Measurements from ENCODE around the gene MAP7D3.
"Not testable (repeated sequence)": the region's sequence is repeated elsewhere in the genome, so short reads cannot be mapped to it uniquely, and the experiment has no call there.

Gene MAP7D3, protein sequence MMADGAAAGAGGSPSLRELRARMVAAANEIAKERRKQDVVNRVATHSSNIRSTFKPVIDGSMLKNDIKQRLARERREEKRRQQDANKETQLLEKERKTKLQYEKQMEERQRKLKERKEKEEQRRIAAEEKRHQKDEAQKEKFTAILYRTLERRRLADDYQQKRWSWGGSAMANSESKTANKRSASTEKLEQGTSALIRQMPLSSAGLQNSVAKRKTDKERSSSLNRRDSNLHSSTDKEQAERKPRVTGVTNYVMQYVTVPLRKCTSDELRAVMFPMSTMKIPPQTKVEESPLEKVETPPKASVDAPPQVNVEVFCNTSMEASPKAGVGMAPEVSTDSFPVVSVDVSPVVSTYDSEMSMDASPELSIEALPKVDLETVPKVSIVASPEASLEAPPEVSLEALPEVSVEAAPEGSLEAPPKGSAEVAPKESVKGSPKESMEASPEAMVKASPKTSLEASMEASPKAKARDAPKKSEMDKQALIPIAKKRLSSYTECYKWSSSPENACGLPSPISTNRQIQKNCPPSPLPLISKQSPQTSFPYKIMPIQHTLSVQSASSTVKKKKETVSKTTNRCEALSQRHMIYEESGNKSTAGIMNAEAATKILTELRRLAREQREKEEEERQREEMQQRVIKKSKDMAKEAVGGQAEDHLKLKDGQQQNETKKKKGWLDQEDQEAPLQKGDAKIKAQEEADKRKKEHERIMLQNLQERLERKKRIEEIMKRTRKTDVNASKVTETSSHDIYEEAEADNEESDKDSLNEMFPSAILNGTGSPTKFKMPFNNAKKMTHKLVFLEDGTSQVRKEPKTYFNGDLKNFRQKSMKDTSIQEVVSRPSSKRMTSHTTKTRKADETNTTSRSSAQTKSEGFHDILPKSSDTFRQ

DNA sequence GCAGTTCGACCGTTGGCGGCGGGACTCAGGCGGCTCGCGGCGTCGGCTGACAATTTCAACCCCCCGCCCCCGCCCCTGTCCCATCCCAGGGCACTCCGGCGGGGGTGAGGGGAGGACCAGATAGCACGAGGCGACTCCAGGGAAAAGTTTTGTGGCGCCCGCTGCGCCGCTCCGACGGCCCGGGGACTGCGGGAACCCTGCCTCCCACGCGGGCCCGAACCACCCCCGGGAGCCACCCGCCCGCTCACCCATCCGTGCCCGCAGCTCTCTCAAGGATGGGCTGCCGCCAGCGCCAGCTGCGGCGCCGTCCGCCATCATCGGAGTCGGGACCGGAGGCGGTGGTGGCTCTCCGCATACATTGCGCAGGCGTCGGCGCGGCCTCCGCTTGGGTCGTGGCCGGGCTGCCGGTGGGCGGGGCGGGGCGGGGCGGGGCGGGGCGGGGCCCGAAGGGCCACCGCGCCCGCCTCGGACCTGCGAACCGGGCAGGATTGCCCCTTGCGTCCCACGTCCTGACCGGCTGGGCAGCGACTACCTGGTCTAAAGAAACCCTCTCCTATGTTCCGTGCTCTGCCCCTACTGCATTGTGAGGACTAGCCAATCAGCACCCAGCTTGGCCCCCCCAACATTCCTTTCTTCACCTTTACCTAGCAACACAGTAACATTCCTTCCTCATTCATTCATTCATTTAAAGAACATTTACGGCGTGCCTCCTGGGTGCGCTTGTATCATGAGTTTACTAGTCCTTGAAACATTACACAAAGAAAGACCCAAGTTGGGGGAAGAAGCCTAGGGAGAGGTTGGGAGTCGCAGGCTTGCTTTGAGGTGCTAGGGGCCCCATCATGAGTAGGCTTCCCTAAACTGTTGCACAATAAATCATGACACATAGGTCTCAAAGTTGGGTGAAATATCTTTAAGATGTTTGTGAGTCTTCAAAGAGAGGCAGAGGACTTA is at the start of gene MAP7D3:
Gene MAP7D3, minus strand, starts transcription at position 360 of the 951 bp plus-strand sequence. Its CDS starts 42 bp downstream, at position 318.
- DNase-seq (ENCODE audit: low spot score): peak; percentile 73

DNA sequence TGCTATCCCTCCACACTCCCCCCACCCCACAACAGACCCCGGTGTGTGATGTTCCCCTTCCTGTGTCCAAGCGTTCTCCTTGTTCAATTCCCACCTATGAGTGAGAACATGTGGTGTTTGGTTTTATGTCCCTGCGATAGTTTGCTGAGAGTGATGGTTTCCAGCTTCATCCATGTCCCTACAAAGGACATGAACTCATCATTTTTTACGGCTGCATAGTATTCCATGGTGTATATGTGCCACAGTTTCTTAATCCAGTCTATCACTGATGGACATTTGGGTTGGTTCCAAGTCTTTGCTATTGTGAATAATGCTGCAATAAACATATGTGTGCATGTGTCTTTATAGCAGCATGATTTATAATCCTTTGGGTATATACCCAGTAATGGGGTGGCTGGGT is 49.5 kb upstream of the MAP7D3 start, which contains the start of gene ADGRG4:
Gene ADGRG4, plus strand, starts transcription at position 243 of the 400 bp plus-strand sequence. CDS start 7,815 bp downstream, outside the sequence.
- DNase-seq (ENCODE audit: low spot score): not testable (repeated sequence)

DNA sequence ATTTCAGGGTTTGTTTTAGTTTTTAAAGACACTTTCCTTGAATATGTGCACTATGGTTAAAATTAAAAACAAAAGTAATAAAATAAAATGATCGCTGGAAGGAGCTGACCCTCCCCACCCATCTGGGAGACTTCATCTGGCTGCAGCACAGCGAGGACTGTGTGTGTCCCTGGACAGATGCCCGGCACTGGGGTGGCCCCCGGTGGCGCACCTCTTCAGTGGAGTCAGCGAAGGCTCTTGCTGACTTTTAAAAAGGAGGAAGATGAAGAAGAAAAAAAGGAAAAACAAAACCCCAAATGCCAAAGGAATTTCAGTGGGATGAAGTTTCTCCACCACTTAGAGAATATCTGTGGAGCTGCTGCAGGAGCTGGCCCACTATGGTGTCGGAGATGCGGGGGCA is 44.2 kb upstream of the MAP7D3 start:
- DNase-seq (ENCODE audit: low spot score): no peak

DNA sequence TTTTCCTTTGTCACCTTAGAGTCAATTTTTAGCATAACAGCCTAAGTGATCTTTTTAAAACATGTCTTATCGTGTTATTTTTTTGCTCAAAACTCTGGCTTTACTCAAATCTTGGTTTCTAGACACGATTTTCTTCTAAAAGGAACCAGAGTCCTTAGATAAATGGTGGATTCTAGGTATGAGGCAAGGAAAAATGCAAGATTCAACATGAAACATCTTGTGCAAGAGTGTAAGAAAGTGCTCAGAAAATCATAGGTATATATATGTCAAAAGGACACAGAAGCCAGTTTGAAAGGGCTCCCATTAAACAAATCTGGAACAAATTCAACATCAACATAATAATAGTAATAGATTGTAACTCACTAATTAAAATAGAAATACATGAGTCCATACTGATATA is 41.5 kb upstream of the MAP7D3 start:
- DNase-seq (ENCODE audit: low spot score): no peak

DNA sequence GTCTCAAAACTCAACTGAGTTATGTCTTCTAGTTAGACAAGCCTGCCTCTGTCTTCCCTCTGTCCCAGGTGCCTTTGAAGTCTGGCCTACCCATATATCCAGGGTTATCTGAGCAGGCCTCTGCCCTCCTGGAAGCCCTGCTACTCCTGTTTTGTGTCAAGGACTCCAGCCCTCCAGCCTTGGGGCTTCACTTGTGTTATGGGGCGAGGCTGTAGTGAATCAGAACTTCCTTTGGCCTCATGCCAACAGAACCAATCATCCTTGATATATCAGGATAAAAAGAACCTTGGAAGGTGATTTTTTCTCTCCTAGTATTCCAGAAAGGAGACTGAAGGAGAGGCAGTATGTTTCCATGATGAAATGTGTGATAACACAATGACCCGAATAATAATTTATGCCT is 40.6 kb upstream of the MAP7D3 start:
- DNase-seq (ENCODE audit: low spot score): no peak

DNA sequence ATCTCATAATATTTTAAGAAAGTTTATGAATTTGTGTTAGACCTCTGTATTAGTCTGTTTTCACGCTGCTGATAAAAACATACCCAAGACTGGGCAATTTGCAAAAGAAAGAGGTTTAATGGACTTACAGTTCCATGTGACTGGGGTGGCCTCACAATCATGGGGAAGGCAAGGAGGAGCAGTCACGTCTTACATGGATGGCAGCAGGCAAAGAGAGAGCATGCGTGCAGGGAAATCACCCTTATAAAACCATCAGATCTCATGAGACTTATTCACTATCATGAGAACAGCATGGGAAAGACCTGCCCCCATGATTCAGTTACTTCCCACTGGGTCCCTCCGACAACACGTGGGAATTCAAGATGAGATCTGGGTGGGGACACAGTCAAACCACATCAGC is 35.2 kb upstream of the MAP7D3 start:
- DNase-seq (ENCODE audit: low spot score): not testable (repeated sequence)

DNA sequence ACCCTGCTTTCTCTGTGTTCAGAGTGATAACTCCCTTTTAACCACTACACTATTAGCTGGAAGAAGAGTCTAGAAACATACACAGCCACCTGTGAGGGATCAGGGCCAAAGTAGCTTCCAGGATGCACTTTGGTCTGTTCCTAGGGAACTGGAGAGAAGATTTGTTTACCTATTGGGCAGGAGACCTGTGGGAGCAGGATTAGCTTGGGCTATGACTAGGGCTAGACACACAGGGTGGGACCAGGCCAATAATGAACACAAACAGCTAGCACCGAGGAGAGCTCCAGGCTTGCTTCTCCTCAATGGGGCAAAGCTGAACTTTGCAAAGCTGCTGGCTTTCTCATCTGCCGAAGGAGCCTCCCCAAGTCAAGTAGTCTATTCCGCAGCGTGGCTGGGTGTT is 24.4 kb upstream of the MAP7D3 start:
- no peak for DNase-seq (ENCODE audit: low spot score)

DNA sequence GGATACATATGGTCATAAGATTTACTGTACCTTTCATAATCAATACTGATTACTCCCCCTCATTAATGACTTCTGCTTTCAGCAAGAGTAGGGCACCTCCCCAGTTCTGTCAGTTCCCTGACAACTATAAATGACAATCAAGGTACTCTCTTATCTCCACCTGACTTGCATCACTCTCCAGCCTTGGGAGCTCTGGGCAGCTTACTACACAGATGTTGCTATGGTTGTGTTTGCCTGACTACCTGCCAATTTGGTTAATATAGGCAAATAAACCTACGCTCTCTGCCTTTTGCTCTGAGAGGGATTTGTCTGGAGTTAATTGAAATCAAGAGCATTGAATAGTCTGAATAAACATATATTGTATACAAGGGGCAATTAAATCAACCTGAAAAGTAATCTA is 22.8 kb upstream of the MAP7D3 start:
- DNase-seq (ENCODE audit: low spot score): no peak

DNA sequence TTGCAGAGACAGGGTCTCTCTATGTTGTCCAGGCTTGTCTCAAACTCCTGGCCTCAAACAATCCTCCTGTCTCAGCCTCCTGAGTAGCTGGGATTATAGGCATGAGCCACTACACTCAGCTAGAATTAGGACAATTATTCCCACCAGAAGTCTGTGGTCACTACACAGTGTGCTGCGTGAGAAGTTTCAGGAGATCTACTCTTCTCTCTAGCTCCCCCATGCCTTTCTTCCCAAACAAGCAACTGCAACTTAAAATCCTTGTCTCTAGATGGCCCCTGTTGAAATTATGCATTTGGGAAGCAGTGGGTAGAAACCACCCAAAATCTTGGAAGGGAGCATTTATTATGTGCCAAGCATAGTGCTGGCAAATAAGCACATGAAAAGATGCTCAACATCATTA is 21.1 kb upstream of the MAP7D3 start:
- no peak for DNase-seq (ENCODE audit: low spot score)

DNA sequence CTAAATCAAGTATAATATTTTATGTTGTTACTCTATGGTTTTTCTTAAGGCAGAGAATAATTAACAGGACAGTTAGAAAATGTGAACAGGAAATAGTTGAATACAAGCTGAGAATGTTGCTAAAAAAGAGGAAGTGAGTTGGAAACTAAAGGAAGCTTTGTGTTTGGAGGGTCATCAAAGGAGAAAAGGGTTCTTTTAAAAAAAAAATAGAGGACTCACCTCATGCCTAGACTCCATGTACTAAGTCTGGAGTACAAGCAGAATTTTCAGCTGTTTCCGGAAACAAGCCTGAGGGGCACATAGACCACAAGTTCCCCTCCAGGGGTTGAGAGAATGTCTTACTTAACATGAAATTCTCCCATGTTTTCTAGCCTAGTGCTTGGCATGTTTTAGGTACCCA is 20.1 kb upstream of the MAP7D3 start:
- DNase-seq (ENCODE audit: low spot score): no peak

DNA sequence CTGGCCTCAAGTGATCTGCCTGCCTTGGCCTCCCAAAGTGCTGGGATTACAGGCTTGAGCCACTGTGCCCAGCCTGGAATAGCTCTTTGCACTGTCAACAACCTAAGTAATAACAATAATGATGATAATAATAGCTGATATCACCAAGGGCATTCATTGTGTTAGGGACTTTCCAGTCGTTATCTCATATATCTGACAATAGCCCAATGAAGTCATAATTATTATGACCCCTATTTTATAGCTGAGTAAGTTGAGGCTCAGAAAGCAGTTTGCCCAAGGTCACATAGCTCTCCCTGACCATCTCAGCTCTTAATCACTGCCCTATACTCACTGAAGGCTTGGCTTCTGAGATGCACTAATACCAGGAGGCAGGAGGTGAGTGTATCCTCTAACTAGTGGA is 18.7 kb upstream of the MAP7D3 start:
- DNase-seq (ENCODE audit: low spot score): no peak

DNA sequence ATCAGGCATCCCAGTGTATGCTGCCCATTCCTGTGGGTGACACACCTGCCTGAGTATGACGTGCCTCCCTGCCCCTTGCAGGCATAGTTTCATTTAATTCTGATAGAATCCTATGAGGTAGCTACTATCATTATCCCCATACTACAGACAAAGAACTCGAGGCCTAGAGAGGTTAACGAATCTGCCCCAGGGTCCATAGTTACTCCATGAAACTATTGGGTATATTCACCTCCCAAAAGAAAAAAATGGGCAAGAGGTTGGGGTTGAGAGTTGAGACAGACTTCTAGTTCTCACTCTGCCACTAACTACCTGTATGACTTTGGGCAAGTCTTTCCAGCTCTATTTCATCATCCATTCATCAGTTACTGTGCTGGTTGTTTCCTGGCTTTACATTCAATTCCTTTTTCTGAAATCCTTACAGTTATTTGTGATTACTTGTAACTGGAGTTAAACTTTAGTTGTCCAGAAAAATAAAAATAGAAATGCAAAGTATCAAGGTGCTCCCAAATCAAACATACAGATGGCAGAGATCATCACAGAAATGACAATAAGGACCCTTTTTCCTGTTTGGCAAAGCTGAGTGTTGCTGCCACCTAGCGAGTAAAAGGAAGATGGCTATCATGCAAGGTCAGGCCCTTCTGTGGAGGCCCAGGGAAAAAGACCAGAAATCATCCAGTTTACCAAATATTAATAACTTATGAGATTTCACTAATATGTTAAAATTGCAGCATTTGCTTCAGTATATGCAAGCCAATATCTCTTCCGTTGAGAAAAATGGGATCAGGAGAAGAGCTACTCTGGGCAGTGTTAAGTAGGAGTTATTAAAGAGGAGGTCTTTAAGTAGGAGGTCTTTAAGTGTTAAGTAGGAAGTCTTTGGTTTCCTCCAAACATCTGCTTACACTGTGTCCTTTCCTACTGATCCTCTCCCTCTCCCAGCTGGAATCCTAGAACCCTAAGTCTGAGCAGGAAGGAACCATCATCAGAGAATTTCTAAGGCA is 17.1 kb upstream of the MAP7D3 start:
- no peak for DNase-seq (ENCODE audit: low spot score)

DNA sequence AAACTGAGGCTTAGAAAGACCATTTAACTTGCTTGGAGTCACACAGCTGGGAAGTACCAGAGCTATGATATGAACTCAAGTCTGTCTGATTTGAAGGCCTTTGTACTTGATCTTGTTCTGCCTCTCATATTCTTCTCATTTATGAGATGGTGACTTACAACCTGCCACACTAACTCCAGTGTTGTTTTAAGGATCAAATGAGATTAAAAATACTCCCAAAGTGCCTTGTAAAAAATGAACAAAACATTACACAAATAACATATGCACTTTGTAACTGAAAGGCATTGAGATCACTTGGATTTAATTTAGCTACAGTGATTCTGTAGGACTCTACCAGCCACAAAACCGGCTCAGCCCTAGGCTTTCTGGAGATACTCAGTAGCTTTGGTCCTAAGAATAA is 15.6 kb upstream of the MAP7D3 start:
- no peak for DNase-seq (ENCODE audit: low spot score)

DNA sequence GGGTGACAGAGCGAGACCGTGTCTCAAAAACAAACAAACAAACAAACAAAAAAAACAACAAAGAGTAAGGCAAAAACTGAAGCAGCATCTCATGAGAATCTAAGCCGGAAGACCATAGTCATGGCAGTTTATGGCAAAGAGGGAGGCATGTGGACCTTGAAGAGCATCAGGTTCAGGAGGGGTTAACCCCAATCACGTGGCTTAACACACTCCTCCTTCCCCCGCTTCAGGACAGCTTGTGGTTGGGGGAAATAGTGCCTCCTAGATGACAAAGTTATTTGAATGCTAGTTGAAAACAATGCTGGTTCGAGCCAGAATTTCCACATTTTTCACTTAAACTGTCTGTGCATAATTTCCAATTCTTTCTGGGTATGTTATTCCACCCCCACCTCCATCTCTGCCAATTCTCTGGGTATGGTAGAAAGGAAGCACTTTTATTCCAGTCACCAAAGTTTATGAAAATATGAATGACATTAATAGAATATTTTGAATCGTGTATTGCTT is 11.7 kb upstream of the MAP7D3 start:
- DNase-seq (ENCODE audit: low spot score): no peak

DNA sequence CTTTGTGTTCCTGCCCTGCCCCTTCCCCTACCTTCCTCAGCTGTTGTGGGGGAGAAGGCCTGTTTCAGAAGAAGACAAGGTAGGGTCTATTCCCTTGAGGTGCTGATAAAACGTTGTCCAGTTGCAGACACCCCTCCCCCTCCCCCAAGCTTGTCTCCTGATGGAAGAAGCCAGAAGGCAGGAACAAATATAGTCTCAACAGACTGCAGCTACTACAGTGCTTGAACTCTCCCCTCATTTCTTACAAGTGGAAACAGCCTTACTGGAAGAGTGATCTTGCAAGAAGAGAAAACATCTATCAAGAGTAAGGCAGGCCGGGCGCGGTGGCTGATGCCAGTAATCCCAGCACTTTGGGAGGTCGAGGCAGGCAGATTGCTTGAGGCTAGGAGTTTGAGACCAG is 11.0 kb upstream of the MAP7D3 start:
- DNase-seq (ENCODE audit: low spot score): no peak

DNA sequence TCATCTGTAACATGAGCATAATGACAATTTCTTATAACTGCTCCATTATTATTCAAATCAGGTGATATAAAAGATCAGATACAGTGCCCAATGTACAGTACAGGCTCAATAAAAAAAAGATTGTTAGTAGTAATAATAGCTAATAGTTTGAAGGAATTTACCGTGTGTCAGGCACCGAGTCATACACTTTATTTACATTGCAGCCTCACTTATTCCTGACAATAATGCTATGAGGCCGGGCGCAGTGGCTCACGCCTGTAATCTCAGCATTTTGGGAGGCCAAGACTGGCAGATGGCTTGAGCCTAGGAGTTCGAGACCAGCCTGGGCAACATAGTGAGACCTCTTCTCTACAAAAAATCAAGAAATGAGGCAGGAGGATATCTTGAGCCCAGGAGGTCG is 10.1 kb upstream of the MAP7D3 start:
- DNase-seq (ENCODE audit: low spot score): no peak

DNA sequence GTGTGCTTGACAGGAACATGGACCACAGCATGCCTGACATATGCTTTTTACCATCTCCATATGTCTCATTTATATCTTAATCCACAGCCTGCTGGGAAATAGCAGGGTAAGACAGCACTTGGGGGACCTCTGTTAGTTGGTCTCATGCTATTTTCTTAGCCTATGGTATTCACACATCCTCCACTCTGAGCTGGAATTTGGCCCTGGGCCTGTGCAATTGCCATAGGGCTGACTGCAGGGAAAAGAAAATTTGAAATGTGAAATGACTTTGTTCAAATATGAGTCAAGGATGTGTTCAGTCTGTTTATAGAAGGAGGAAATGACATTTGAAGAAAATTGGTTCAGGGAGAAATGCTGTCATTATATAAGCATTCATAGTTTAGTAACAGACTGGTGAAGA is 9.6 kb upstream of the MAP7D3 start:
- DNase-seq (ENCODE audit: low spot score): no peak

DNA sequence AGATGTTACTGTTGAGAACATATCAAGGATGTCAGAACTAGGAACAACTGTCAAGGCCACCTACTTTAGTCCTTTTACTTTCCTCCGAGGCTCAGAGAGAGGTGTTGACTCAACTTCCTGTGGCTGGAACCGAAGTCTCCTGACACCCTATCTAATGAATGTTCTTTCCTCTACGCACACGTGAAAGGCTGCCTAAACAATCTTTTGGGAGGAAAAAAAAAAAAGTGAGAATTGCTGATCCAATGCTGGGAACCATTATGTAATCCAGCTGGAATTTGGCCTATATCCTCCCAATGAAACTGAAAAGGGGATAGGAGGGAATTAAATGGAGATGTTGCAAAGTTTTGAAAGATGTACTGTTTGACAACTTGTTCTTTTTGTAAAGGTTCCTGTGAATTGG is 8.3 kb upstream of the MAP7D3 start:
- no peak for DNase-seq (ENCODE audit: low spot score)

DNA sequence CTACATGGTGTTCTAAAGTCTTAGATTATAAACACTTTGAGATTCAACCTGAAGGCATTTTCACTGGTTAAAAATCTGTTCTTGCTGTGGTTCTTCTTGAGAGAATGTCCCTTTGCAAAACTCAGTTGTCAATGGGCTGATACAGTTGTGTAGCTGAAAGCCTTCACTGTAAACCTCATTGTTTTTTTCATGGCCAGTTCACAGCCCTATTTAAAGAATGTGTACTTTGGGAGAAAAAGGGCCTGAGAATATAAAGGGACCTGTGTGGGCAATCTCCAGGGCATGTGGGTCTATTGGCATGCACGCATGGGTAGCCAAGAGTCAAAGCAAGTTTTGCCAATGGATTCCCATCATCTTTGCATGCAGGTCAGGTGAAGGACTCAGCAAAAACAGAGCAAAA is 7.8 kb upstream of the MAP7D3 start:
- DNase-seq (ENCODE audit: low spot score): no peak

DNA sequence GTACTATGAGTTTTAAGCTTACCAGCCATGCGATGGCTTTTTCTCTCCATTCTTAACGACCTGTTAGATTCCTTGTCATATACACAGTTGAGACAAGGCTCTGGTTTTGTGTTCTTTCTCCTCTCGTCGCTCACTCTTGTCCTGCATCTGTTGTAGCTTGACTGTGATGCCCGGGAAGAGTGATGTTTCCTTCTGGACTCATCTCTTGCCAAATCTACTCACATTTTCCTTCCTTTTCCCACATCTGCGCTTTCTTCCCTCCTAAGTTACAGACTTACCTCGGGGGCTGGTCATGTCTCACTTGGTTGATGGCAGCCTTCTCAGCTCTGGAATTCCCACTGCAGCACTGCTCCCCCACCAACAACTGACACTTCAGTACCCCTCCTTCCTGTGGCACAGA is 4.8 kb upstream of the MAP7D3 start:
- no peak for DNase-seq (ENCODE audit: low spot score)

All from left forelimb (tissue), 1 donor.